NCI-H1092 (cell line): ENCODE data around the gene CENPT.

Experiments
- DNase-seq: peaks from one replicate; lab custom pipeline; 2025; lab: John Stamatoyannopoulos, UW

Gene CENPT

GRCh38 chr16:67806428-67807147, 40.9 kb downstream of the CENPT start, which contains the start of the genes RANBP10 and TSNAXIP1:
Gene RANBP10 (minus strand): TSS chr16:67806560. CDS start chr16:67806536, 24 bp downstream.
Gene TSNAXIP1 (plus strand): TSS chr16:67806889. CDS start chr16:67807150, 261 bp downstream.
- peak; percentile 99 for DNase-seq

GRCh38 chr16:67805718-67806427, 41.6 kb downstream of the CENPT start:
- no peak for DNase-seq

- DNase-seq: no peak
These were observed 42.5 kb downstream of the CENPT start for GRCh38 chr16:67804853-67805542.

- DNase-seq: no peak
These were observed 43.6 kb downstream of the CENPT start for GRCh38 chr16:67803894-67804293.

GRCh38 chr16:67801883-67802282, 45.6 kb downstream of the CENPT start:
- no peak for DNase-seq

- no peak for DNase-seq
These were observed 46.3 kb downstream of the CENPT start for GRCh38 chr16:67801241-67801640.

GRCh38 chr16:67800338-67800926, 47.1 kb downstream of the CENPT start:
- no peak for DNase-seq

- DNase-seq: no peak
These were observed 51.3 kb downstream of the CENPT start for GRCh38 chr16:67796099-67796718.

GRCh38 chr16:67790071-67790470, 57.4 kb downstream of the CENPT start:
- no peak for DNase-seq

GRCh38 chr16:67786491-67786890, 61.0 kb downstream of the CENPT start:
- no peak for DNase-seq

- DNase-seq: no peak
These were observed 64.2 kb downstream of the CENPT start for GRCh38 chr16:67783353-67783725.

GRCh38 chr16:67782567-67783352, 64.7 kb downstream of the CENPT start:
- peak; percentile 45 for DNase-seq

- no peak for DNase-seq
These were observed 66.0 kb downstream of the CENPT start for GRCh38 chr16:67781565-67781921.

- DNase-seq: no peak
These were observed 66.5 kb downstream of the CENPT start for GRCh38 chr16:67780847-67781564.

- DNase-seq: no peak
These were observed 68.1 kb downstream of the CENPT start for GRCh38 chr16:67779256-67780014.
